Measurements from ENCODE around the gene OXGR1. TPM values are rescaled to one million over a fixed set of nuclear protein-coding genes. Genes with fewer than 3 reads are reported as not detected.

Gene OXGR1
- total and polyA plus RNA-seq, 2 of the 8 experiments (the other 6 are each of a cell fraction or from before 2014, with no cell fraction given): 0.34 to 1.8 TPM

- Histone ChIP-seq H3K14ac (ENCODE audit: insufficient read length) (no peak overlapping the region), H3K79me1 (ENCODE audit: low read depth, low read length) (no peaks in the 10 kb centered on the region), H3K27me3 (replicated peaks in 1 of 4; ENCODE audit: control insufficient read depth in 3 of 4, extremely low read depth in 1 of 4, insufficient read depth in 3 of 4, low read length in 3 of 4) (peaks cover 30 to 83% (median 64%) of the 10 kb centered on the region in 4 experiments), H3K79me2 (ENCODE audit: control insufficient read depth in 1 of 2, insufficient read depth in 2 of 2, low read length in 2 of 2) (no peaks in the 10 kb centered on the region), H3K4me1 (replicated peaks in 1 of 4; ENCODE audit: control insufficient read depth in 3 of 4, insufficient read depth in 4 of 4, low read length in 3 of 4) (peaks cover 0 to 6% (median 1%) of the 10 kb centered on the region in 4 experiments; a peak in 2 of 7 replicates), H2BK20ac (ENCODE audit: low read length) (no peak overlapping the region), H3K9me3 (ENCODE audit: insufficient read depth in 2 of 2, low read depth in 1 of 2, low read length in 1 of 2) (no peaks in the 10 kb centered on the region), H2AK5ac (ENCODE audit: low read depth, low read length) (no peak overlapping the region), H2BK12ac (ENCODE audit: low read depth, low read length) (no peak overlapping the region), H3K4me3 (ENCODE audit: extremely low read depth in 1 of 4, insufficient read depth in 2 of 4, low read depth in 3 of 4, low read length in 4 of 4) (no peak overlapping the region), H2AFZ (ENCODE audit: low read length) (no peak overlapping the region), H3K23ac (ENCODE audit: insufficient read length) (no peak overlapping the region), H3K18ac (ENCODE audit: extremely low read depth, low read length) (no peak overlapping the region), H3K56ac (replicated peaks; ENCODE audit: insufficient read length, low read depth, low read length) (no peak overlapping the region), H4K20me1 (replicated peaks in 1 of 2; ENCODE audit: control insufficient read depth in 1 of 2, insufficient read depth in 2 of 2, low read length in 2 of 2) (peaks cover 2% of the 10 kb centered on the region in 2 experiments), H2BK120ac (replicated peaks; ENCODE audit: low read depth, low read length) (no peak overlapping the region), H3K9ac (replicated peaks in 1 of 4; ENCODE audit: extremely low read depth in 1 of 4, low read depth in 3 of 4, low read length in 3 of 4) (no peak overlapping the region), H3K4me2 (ENCODE audit: insufficient read depth in 1 of 2, low read depth in 2 of 2, low read length in 2 of 2) (no peak overlapping the region), H4K8ac (ENCODE audit: extremely low read depth, insufficient read depth, low read length) (no peak overlapping the region), H2BK15ac (ENCODE audit: low read length) (no peak overlapping the region), H4K5ac (ENCODE audit: insufficient read length, low read depth, low read length) (no peak overlapping the region), H4K91ac (replicated peaks; ENCODE audit: insufficient read length, low read length) (no peak overlapping the region), H3K4ac (replicated peaks; ENCODE audit: insufficient read length, low read depth, low read length) (no peak overlapping the region), H3K27ac (ENCODE audit: low read depth, low read length) (no peak overlapping the region), H3K23me2 (ENCODE audit: low read depth, low read length) (peaks cover 3% of the 10 kb centered on the region; the same call in 1 of the 2 replicates), H2BK5ac (ENCODE audit: low read depth, low read length) (no peak overlapping the region), H3K36me3 (ENCODE audit: control insufficient read depth in 2 of 4, insufficient read depth in 4 of 4, low read length in 3 of 4) (no peaks in the 10 kb centered on the region)
- no peak for TF ChIP-seq RNF2 (IDR thresholded peaks at IDR 0.05; ENCODE audit: borderline replicate concordance, low read depth, low read length, missing control alignments, poor library complexity, severe bottlenecking)
- TF ChIP-seq SUZ12 (IDR thresholded peaks at IDR 0.05; ENCODE audit: low read length): no peak
- no peak for TF ChIP-seq BCL11A (IDR thresholded peaks at IDR 0.05; ENCODE audit: low read depth in 2 of 2, low read length in 2 of 2)
- no peak for TF ChIP-seq POLR2A (IDR thresholded peaks at IDR 0.05; ENCODE audit: control extremely low read depth in 1 of 2, low read depth in 2 of 2, low read length in 2 of 2)
- TF ChIP-seq USF2 (IDR thresholded peaks at IDR 0.05; ENCODE audit: low read length): no peak
- no peak for TF ChIP-seq YY1 (IDR thresholded peaks at IDR 0.05; ENCODE audit: low read depth, low read length)
- TF ChIP-seq BACH1 (IDR thresholded peaks at IDR 0.05; ENCODE audit: low read length): no peak
- TF ChIP-seq ATF2 (IDR thresholded peaks at IDR 0.05; ENCODE audit: low read length): no peak
- no peak for TF ChIP-seq SP4 (IDR thresholded peaks at IDR 0.05; ENCODE audit: low read length)
- ChIA-PET POLR2A (ENCODE audit: partially characterized antibody) (no interaction called here), CTCF (ENCODE audit: partially characterized antibody) (interaction anchor here (1.2 to 1.5 kb wide), 2 partner anchors 8 to 15 kb away, joined by 4 read pairs; no protein-coding TSS in a partner anchor)
- 100% methylated on average over 2 of the region's 2 CpGs; no CpG with 5 or more reads in 1 of the 2 experiments for WGBS, 2 experiments (ENCODE audit: extremely low coverage in 1 of 2, insufficient coverage in 1 of 2, insufficient read length in 1 of 2, insufficient replicate concordance in 2 of 2, low coverage in 1 of 2, low lambda C conversion rate in 2 of 2, missing lambda C conversion rate in 1 of 2)
- DNase-seq (ENCODE audit: low read depth in 1 of 2, low spot score in 2 of 2): no peak
- FAIRE-seq: no peak
These were observed 4.8 kb upstream of the OXGR1 start for GRCh38 chr13:96999091-96999490.
